Dendritic cell treated with granulocyte-macrophage colony-stimulating factor and Interleukin-4, amounts not matched to agents 40 ng/mL and 50 ng/mL, for 4 days (primary cell): ENCODE data around the gene CHID1.
A peak's percentile ranks its signal among the peaks of the same experiment; 100 is the strongest.

Experiments
- H3K27ac Mint-ChIP-seq: one replicate; pipeline ENCODE4 v1.8.0; 2022; ENCODE audit warnings: mild to moderate bottlenecking, mixed read lengths
- H3K27me3 Mint-ChIP-seq: one replicate; pipeline ENCODE4 v1.8.0; 2022; ENCODE audit warnings: mild to moderate bottlenecking, mixed read lengths
- H3K36me3 Mint-ChIP-seq: one replicate; pipeline ENCODE4 v1.8.0; 2022; ENCODE audit warnings: low read depth, mixed read lengths
- H3K4me1 Mint-ChIP-seq: one replicate; pipeline ENCODE4 v1.8.0; 2022; ENCODE audit warnings: low read depth, mixed read lengths
- H3K4me3 Mint-ChIP-seq: one replicate; pipeline ENCODE4 v1.8.0; 2022; ENCODE audit warnings: mild to moderate bottlenecking, moderate library complexity, mixed read lengths
- H3K9me3 Mint-ChIP-seq: one replicate; pipeline ENCODE4 v1.8.0; 2022; ENCODE audit warnings: mixed read lengths
- intact Hi-C: fragments of 100-400 bp; cut with micrococcal nuclease; formaldehyde crosslinking; loops from one replicate; pipeline ENCODE4 v1.15.0; 2022

Gene CHID1

GRCh38 chr11:865462-866430 lies 44.9 kb downstream of the CHID1 start:
- Mint-ChIP-seq H3K4me3 (no peak overlapping the region), H3K27ac (peak overlapping the region; percentile 59), H3K36me3 (peaks cover 98% of the 10 kb centered on the region), H3K27me3 (no peaks in the 10 kb centered on the region), H3K9me3 (no peaks in the 10 kb centered on the region), H3K4me1 (peaks cover 16% of the 10 kb centered on the region)
- intact Hi-C loops: no loop called here

- intact Hi-C loops: no loop called here
- H3K36me3 Mint-ChIP-seq: peaks cover 99% of the 10 kb centered on the region
- no peak overlapping the region for H3K4me3 Mint-ChIP-seq
- peaks cover 24% of the 10 kb centered on the region for H3K4me1 Mint-ChIP-seq
- H3K27ac Mint-ChIP-seq: peak overlapping the region; percentile 32
- no peaks in the 10 kb centered on the region for H3K27me3 Mint-ChIP-seq
- H3K9me3 Mint-ChIP-seq: no peaks in the 10 kb centered on the region
These were observed 45.7 kb downstream of the CHID1 start for GRCh38 chr11:864898-865297.

DNA sequence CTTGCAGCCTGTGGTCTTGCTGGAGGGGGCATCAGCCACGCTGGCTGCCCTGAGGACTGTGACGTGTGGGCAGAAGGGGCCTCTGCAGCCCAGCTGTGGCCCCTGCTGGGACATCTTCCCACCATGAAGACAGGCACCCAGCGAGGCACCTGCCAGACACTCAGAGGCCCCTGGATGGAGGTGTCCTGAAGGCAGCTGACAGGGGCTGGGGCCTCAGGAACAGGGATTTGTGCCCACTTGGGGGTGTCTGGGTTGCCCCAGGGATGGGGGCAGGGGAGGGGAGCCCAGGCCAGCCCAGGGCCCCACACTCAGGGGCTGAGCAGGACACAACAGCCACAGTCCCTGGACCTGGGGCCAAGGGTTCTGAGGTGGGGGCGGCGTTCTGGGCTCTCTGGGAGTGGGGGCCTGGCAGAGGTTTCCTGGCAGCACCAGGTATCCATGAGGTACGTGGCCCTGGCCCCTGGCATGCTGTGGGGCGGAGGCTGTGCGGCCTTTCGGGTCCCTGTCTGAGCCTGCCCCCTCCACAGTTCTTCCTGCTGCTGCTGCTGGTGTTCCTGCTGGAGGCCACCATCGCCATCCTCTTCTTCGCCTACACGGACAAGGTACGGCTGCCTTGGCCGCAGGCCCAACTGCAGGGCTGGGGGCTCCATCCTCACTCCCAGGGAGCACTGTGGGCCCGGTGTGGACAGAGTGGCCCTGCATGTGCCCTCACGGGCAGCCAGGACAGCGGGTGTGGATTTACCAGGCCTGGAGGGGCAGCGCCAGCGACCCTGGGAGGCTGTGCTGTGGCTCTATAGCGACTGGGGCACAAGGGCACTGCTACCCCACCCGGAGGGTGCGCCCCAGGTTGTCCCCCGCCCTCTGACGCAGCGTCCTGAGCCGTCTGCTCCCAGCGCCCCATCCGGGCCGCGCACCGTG lies 46.4 kb downstream of the CHID1 start:
- H3K27me3 Mint-ChIP-seq: no peaks in the 10 kb centered on the region
- no peak overlapping the region for H3K4me3 Mint-ChIP-seq
- H3K36me3 Mint-ChIP-seq: peaks cover 99% of the 10 kb centered on the region
- peak overlapping the region; percentile 32 for H3K27ac Mint-ChIP-seq
- no peaks in the 10 kb centered on the region for H3K9me3 Mint-ChIP-seq
- intact Hi-C loops: no loop called here
- peaks cover 31% of the 10 kb centered on the region for H3K4me1 Mint-ChIP-seq

DNA sequence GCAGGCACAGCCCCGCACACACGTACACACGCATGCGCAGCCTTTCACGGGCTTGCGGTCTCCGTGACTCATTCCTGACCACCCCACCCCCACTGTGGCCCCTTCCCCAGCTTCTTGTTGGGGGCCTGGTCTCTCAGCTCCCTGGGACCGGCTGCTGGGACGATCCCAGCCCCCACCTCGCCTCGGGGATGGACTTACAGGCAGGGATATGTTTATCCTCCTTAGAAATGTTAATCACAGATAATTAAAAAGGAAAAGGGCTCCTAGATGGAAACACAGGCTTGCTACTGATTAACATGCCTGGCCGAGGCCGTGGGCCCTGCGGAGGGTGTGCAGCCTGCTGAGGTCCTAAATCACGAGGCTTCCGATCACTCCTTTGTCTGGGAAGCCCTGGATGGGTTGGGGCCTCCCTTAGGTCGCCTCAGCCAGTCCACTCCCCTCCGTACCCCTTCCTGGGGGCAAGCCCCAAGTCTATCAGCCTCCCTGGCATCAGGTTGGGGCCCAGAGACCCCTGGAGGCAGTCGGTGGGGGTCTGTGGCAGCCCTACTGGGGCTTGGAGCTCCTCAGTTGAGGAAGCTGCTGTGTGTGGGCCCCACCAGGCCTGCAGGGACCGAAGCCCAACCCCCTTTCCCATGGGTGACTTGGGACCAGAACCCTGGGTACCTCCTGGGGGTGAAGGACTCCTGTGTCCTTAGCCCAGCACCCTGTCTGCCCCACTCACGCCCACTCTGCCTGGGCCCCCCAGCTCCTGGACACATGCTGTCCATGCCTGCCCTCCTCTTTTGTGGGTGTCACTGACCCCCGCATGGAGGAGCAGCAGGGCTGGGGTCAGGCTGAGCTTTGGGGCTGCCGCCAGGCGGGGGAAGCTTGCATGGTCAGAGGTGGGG lies 47.3 kb downstream of the CHID1 start:
- H3K36me3 Mint-ChIP-seq: peaks cover 99% of the 10 kb centered on the region
- no peak overlapping the region for H3K27ac Mint-ChIP-seq
- H3K4me3 Mint-ChIP-seq: no peak overlapping the region
- intact Hi-C loops: no loop called here
- peaks cover 36% of the 10 kb centered on the region for H3K4me1 Mint-ChIP-seq
- H3K9me3 Mint-ChIP-seq: no peaks in the 10 kb centered on the region
- no peaks in the 10 kb centered on the region for H3K27me3 Mint-ChIP-seq

- Mint-ChIP-seq H3K27ac (no peak overlapping the region), H3K27me3 (no peaks in the 10 kb centered on the region), H3K4me3 (no peak overlapping the region), H3K9me3 (no peaks in the 10 kb centered on the region), H3K36me3 (peaks cover 99% of the 10 kb centered on the region), H3K4me1 (peaks cover 39% of the 10 kb centered on the region)
- intact Hi-C loops: no loop called here
These were observed 48.0 kb downstream of the CHID1 start for GRCh38 chr11:862696-863022.

DNA sequence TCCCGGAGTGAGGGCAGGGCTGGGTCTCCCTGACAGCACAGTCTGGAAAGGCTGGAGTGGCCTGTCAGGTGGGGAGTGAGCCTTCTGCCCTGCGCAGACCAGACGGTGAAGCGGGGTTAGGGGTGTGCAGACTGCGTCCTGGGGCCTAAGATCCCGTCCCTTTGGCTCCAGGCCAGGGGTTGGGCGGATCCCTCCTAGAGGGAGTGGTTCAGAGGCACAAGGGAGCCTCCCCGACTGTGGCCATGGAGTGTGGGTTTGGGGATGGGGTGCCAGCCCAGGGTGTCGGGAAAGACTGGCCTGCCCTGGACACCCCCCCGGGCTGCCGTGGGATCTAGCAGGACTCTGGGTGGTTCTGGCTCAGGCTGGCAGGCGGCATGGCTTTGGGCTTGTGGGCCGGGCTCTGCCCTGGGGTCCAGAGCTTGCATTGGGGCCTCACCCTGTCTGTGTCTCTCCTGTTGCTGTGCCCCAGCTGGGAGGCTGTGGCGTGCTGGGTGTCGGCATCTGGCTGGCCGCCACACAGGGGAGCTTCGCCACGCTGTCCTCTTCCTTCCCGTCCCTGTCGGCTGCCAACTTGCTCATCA lies 48.4 kb downstream of the CHID1 start:
- Mint-ChIP-seq H3K27me3 (no peaks in the 10 kb centered on the region), H3K27ac (no peak overlapping the region), H3K36me3 (peaks cover 98% of the 10 kb centered on the region), H3K4me1 (peaks cover 41% of the 10 kb centered on the region), H3K9me3 (no peaks in the 10 kb centered on the region), H3K4me3 (no peak overlapping the region)
- intact Hi-C loops: no loop called here

- intact Hi-C loops: no loop called here
- Mint-ChIP-seq H3K9me3 (no peaks in the 10 kb centered on the region), H3K27ac (no peak overlapping the region), H3K4me1 (peaks cover 45% of the 10 kb centered on the region), H3K4me3 (no peak overlapping the region), H3K27me3 (no peaks in the 10 kb centered on the region), H3K36me3 (peaks cover 97% of the 10 kb centered on the region)
These were observed 49.5 kb downstream of the CHID1 start for GRCh38 chr11:861105-861479.

- H3K27ac Mint-ChIP-seq: no peak overlapping the region
- H3K4me3 Mint-ChIP-seq: no peak overlapping the region
- H3K9me3 Mint-ChIP-seq: no peaks in the 10 kb centered on the region
- no peaks in the 10 kb centered on the region for H3K27me3 Mint-ChIP-seq
- H3K36me3 Mint-ChIP-seq: peaks cover 97% of the 10 kb centered on the region
- intact Hi-C loops: no loop called here
- peaks cover 39% of the 10 kb centered on the region for H3K4me1 Mint-ChIP-seq
These were observed 50.1 kb downstream of the CHID1 start for GRCh38 chr11:860234-861104.

- Mint-ChIP-seq H3K27me3 (no peaks in the 10 kb centered on the region), H3K4me3 (no peak overlapping the region), H3K36me3 (peaks cover 97% of the 10 kb centered on the region), H3K9me3 (no peaks in the 10 kb centered on the region), H3K27ac (no peak overlapping the region), H3K4me1 (peaks cover 39% of the 10 kb centered on the region)
- intact Hi-C loops: loop anchor here (10.0 kb wide), 1 partner anchor 195 kb away; no protein-coding TSS in a partner anchor
These were observed 51.0 kb downstream of the CHID1 start for GRCh38 chr11:859394-860131.

DNA sequence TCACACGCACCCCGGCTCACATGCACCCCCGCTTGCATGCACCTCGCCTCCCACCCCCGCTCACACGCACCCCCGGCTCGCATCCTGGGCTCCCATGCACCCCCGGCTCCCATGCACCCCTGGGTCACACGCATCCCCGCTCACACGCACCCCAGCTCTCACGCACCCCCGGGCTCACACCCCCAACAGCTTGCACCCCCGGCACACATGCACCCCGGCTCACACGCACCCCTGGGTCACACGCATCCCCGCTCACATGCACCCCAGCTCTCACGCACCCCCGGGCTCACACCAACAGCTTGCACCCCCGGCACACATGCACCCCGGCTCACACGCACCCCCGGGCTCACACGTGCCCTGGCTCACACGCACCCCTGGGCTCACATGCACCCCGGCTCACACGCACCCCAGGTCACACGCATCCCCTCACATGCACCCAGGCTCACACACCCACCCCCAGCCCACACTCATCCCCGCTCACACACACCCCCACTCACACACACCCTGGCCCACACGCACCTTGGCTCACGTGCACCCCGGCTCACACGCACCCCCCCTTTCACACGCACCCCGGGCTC lies 51.8 kb downstream of the CHID1 start:
- Mint-ChIP-seq H3K27ac (no peak overlapping the region), H3K9me3 (no peaks in the 10 kb centered on the region), H3K27me3 (no peaks in the 10 kb centered on the region), H3K36me3 (peaks cover 97% of the 10 kb centered on the region), H3K4me3 (no peak overlapping the region), H3K4me1 (peaks cover 39% of the 10 kb centered on the region)
- intact Hi-C loops: loop anchor here (10.0 kb wide), 1 partner anchor 196 kb away; no protein-coding TSS in a partner anchor

DNA sequence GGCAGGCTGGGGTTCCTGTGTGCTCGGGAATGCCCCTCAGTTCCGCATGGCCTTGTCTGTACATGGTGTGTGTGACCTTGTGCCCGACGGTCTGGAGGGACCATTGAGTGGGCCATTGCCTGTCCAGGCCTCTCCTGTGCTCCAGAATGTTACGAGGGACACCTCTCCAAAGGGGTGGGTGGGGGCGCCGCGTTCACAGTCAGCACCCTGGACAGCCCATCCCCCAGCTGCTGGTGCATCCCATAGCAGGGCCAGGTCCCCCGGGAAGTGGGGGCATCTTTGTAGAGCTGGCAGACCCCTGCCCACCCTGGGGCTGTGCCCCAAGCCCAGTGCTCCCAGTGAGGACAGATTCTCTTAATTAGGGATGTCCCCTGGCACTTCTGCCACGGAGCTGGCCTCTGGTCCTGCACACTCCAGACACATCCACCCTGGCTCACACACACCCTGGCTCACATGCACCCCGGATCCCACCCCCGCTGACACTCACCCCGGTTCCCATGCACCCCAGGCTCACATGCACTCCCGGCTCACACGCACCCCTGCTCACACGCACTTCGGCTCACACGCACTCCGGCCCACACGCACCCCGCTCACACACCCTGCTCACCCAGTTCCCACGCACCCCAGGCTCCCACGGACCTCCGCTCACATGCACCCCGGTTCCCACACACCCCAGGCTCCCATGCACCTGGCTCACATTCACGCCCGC lies 52.4 kb downstream of the CHID1 start:
- Mint-ChIP-seq H3K4me3 (no peak overlapping the region), H3K4me1 (peaks cover 39% of the 10 kb centered on the region), H3K9me3 (no peaks in the 10 kb centered on the region), H3K27me3 (no peaks in the 10 kb centered on the region), H3K36me3 (peaks cover 97% of the 10 kb centered on the region), H3K27ac (no peak overlapping the region)
- intact Hi-C loops: loop anchor here (10.0 kb wide), 1 partner anchor 197 kb away; no protein-coding TSS in a partner anchor
